D721Med (cell line): ENCODE results near the gene IL18BP.

ENCODE experiments used
- DNase-seq: peaks from one replicate; pipeline ENCODE4 v3.0.0; 2011; ENCODE audit warnings: low spot score; ENCODE audit not compliant: insufficient read length
- FAIRE-seq: peaks from 2 replicates; lab custom pipeline; 2011; peaks lifted over from hg19 to GRCh38; lab: Jason Lieb, UNC
- TF ChIP-seq, protein P1 (sequence below): IDR thresholded peaks from 2 replicates; pipeline ENCODE4 v1.5.1; 2012; ENCODE audit warnings: mild to moderate bottlenecking, control low read depth; ENCODE audit not compliant: insufficient read depth; ENCODE audit errors: missing control alignments

IL18BP gene

DNA sequence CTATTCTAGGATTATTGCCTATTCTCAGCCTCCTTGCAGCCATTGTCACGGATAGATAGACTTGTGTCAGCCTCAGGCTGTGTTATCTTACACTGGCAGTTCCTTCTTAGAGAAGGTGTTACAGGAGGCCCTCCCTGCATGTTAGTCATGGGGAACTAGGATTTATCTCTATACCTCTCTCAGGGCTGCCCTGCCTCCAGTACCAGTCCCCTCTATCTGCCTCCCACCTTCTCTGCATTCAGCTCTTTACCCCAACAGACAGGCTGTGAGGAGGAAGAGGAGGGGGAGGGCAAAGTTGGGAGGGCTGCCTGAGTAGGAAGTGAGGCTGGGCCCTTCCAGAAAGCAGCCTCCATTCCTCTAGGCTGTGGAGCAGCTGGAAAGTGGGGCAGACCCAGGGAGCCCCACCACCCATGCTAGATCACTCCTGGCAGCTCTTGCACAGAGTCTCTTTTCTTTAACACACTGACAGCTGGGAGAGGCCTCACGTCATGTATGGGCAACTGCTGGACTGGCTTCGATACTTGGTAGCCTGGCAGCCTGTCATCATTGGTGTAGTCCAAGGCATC, 2.9 kb upstream of the IL18BP start:
- TF ChIP-seq, protein P1, sequence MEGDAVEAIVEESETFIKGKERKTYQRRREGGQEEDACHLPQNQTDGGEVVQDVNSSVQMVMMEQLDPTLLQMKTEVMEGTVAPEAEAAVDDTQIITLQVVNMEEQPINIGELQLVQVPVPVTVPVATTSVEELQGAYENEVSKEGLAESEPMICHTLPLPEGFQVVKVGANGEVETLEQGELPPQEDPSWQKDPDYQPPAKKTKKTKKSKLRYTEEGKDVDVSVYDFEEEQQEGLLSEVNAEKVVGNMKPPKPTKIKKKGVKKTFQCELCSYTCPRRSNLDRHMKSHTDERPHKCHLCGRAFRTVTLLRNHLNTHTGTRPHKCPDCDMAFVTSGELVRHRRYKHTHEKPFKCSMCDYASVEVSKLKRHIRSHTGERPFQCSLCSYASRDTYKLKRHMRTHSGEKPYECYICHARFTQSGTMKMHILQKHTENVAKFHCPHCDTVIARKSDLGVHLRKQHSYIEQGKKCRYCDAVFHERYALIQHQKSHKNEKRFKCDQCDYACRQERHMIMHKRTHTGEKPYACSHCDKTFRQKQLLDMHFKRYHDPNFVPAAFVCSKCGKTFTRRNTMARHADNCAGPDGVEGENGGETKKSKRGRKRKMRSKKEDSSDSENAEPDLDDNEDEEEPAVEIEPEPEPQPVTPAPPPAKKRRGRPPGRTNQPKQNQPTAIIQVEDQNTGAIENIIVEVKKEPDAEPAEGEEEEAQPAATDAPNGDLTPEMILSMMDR = no peak
- no peak for DNase-seq
- no peak for FAIRE-seq

DNA sequence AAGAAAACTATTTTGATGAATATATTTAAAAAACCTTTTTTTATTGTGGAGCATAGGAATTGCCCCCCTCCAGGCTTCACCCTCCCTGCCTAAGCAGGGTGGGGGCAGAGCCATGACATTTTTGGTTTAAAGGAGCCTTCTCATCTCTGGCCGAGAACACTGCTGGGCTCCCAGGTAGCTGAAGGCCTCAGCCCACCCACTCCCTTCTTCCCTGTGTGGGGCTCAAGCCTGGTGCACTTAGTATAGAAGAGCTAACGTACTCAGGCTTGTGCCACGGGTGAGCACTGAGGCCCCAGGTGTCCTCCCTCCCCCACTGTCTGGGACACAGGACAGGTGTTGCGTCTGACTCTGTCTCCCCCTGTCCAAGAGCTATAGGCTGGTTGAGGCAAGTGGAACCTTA, 2.2 kb upstream of the IL18BP start:
- DNase-seq (no peak), FAIRE-seq (no peak)
- TF ChIP-seq, protein P1 = no peak

DNA sequence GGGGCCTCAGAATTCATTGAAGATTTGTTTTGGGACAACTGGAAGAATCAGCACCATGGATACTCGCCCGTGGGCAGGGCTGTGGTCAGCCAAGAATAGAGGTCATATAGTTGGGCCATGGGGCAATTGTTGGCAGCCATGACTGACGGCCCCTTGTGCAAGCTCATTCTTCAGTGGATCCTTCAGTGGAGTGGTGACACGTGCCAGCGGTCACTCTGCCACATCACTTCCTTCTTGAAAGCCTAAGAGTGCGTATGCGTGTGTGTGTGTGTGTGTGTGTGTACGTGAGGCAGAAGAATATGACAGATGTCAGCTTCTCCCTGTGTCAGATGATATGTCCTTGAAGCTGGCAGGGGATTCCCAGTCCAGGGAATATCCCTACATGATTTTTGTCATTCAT, 1.8 kb upstream of the IL18BP start:
- FAIRE-seq = no peak
- DNase-seq = no peak
- TF ChIP-seq, protein P1 = no peak

DNA sequence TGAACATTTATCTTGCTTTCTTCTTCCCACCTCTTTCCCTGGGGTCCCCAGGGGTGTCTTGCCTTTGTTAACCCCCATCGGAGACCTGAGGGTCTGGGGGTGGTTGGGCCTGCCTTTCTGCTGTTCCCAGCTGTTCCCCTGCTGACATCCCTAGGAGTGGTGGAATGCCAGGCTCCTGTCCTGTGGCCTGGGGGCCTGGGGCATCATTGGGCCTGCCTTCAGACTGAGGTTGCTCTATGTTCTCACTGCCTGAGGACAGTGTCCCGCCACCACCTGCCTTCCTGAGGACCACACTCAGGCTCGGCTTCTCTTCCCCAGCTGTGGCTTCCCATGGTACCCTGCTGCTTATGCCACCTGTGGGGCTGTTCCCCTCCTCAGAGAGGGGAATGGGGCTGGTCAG, 1.1 kb upstream of the IL18BP start:
- TF ChIP-seq, protein P1 = no peak
- DNase-seq (no peak), FAIRE-seq (no peak)

DNA sequence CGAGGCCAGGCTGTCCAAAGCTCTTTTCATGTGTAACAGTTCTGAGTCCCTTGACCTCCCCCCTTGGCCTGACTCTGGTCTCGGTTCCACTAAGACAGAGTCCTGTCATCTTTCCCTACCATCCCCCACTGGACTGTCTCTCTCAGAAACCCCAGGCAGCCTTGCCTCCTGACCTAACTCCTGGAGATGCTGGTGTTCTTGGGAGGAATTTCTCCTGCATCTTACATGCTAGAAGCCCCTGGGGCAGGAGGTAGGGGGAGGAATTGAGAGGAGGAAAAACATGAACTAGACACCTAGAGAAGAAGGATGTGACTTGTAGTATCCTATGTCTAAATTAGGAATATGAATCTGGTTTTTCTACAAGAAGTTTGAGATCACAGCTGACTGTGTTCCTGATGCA, 648 bp upstream of the IL18BP start:
- no peak for DNase-seq
- FAIRE-seq = no peak
- TF ChIP-seq, protein P1 = no peak

DNA sequence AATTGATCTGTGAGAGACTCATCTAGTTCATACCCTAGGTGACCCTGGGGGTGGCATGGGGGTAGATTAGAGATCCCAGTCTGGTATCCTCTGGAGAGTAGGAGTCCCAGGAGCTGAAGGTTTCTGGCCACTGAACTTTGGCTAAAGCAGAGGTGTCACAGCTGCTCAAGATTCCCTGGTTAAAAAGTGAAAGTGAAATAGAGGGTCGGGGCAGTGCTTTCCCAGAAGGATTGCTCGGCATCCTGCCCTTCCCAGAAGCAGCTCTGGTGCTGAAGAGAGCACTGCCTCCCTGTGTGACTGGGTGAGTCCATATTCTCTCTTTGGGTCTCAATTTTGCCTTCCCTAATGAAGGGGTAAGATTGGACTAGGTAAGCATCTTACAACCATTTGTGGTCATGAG, 653 bp downstream of the IL18BP start:
- DNase-seq (no peak), FAIRE-seq (no peak)
- TF ChIP-seq, protein P1 = no peak

DNA sequence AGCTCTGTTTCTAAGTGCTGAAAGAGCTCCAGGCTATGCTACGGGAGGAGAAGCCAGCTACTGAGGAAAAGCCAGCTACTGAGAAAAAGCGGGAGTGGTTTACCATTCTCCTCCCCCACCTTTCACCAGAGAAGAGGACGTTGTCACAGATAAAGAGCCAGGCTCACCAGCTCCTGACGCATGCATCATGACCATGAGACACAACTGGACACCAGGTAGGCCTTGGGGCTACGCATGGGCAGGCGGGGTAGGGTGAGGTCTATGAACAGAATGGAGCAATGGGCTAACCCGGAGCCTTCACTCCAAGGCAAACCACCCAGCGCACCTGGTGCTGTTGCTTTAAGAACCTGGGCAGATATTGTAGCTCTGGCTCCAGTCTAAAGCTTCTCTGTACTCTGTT, 1.1 kb downstream of the IL18BP start:
- FAIRE-seq (no peak), DNase-seq (no peak)
- TF ChIP-seq, protein P1 = no peak
